GM23248 (cell line): ENCODE measurements around the gene PTK7. TPM values are rescaled to one million over a fixed set of nuclear protein-coding genes. Genes with fewer than 3 reads are reported as not detected.

Experiments
- DNase-seq: peaks from one replicate; pipeline ENCODE4 v3.0.0-alpha.2; 2015
- H2AFZ ChIP-seq: fragments of 200-600 bp; sonication (generic); 2 replicates; pipeline ENCODE4 v1.6.1; 2016; ENCODE audit warnings: antibody characterized with exemption
- H3F3A ChIP-seq: fragments of 200-600 bp; sonication (generic); 2 replicates; pipeline ENCODE4 v1.6.1; 2016; ENCODE audit warnings: mild to moderate bottlenecking, antibody characterized with exemption, mixed run types; ENCODE audit not compliant: insufficient read depth
- H3K27ac ChIP-seq: fragments of 200-600 bp; sonication (generic); 2 replicates; pipeline ENCODE4 v1.5.1; 2016; ENCODE audit warnings: mild to moderate bottlenecking
- H3K27me3 ChIP-seq: fragments of 200-600 bp; sonication (generic); replicated peaks from 2 replicates; pipeline ENCODE4 v1.6.1; 2016; ENCODE audit warnings: mild to moderate bottlenecking; ENCODE audit not compliant: insufficient read depth
- H3K36me3 ChIP-seq: fragments of 200-600 bp; sonication (generic); 2 replicates; pipeline ENCODE4 v1.6.1; 2016; ENCODE audit warnings: low read depth, mild to moderate bottlenecking
- H3K4me1 ChIP-seq: fragments of 200-600 bp; sonication (generic); 2 replicates; pipeline ENCODE4 v1.6.1; 2016; ENCODE audit warnings: mild to moderate bottlenecking; ENCODE audit not compliant: insufficient read depth
- H3K4me2 ChIP-seq: fragments of 200-600 bp; sonication (generic); one replicate; pipeline ENCODE4 v1.6.1; 2016; ENCODE audit warnings: mild to moderate bottlenecking; ENCODE audit not compliant: unreplicated experiment
- H3K4me3 ChIP-seq: fragments of 200-600 bp; sonication (generic); 2 replicates; pipeline ENCODE4 v1.5.1; 2016; ENCODE audit warnings: mild to moderate bottlenecking
- H3K79me2 ChIP-seq: fragments of 200-600 bp; sonication (generic); 2 replicates; pipeline ENCODE4 v1.6.1; 2016; ENCODE audit warnings: mild to moderate bottlenecking; ENCODE audit not compliant: insufficient read depth
- H3K9ac ChIP-seq: fragments of 200-600 bp; sonication (generic); 2 replicates; pipeline ENCODE4 v1.6.1; 2016; ENCODE audit warnings: mild to moderate bottlenecking
- H3K9me2 ChIP-seq: fragments of 200-600 bp; sonication (generic); 2 replicates; pipeline ENCODE4 v1.6.1; 2016; ENCODE audit warnings: mixed run types, mild to moderate bottlenecking, moderate library complexity; ENCODE audit not compliant: insufficient read depth
- H3K9me3 ChIP-seq: fragments of 200-600 bp; sonication (generic); one replicate; pipeline ENCODE4 v1.6.1; 2017; ENCODE audit warnings: low read depth
- H4K20me1 ChIP-seq: fragments of 200-600 bp; sonication (generic); 2 replicates; pipeline ENCODE4 v1.6.0; 2016; ENCODE audit not compliant: insufficient read depth
- EZH2 ChIP-seq: fragments of 200-600 bp; sonication (generic); IDR thresholded peaks from 2 replicates; pipeline ENCODE4 v1.6.1; 2018; ENCODE audit warnings: antibody characterized with exemption, mild to moderate bottlenecking; ENCODE audit not compliant: insufficient read depth, poor library complexity, severe bottlenecking
- EZH2phosphoT487 ChIP-seq: fragments of 200-600 bp; sonication (generic); IDR thresholded peaks from 2 replicates; pipeline ENCODE4 v1.6.1; 2018; ENCODE audit warnings: antibody characterized with exemption, moderate library complexity, mild to moderate bottlenecking, low read depth; ENCODE audit not compliant: insufficient read depth
- WGBS, 2 experiments: methylation state at CpG; one replicate each; pipeline ENCODE4 v1.1.6; 2015 to 2017; ENCODE audit warnings: low lambda C conversion rate in 2 of 2, low coverage in 1 of 2; ENCODE audit errors: missing lambda C conversion rate in 2 of 2; 5-methylcytosine and 5-hydroxymethylcytosine counted together
- in situ Hi-C: fragments of 300-500 bp; cut with MboI; formaldehyde crosslinking; loops from 2 replicates; pipeline ENCODE4 v1.15.0; 2020
- polyA plus RNA-seq: library from polyadenylated mRNA; unstranded; fragments of >200 nt; fragmentation: Nextera tagmentation; extraction: Ambion mirVana; gene quantifications from 2 replicates; pipeline ENCODE4 v1.2.1, GENCODE V29; 2016
- total RNA-seq: library from RNA; depleted of rRNA; stranded (reverse); fragments of >200 nt; shearing (Covaris generic); gene quantifications from 2 replicates; pipeline ENCODE4 v1.2.3, GENCODE V29; 2014

PTK7 gene
- total and polyA plus RNA-seq, 2 experiments from 2014 or later = 110 to 146 TPM

GRCh38 chr6:43181942-43182860 lies 106.1 kb downstream of the PTK7 start, which contains the start of gene CUL9:
TSS of gene CUL9 (plus strand) at chr6:43182196. CDS start at chr6:43184311, 2,115 bp downstream.
- H3K79me2 ChIP-seq = peaks cover 31% of the 10 kb centered on the region
- no peaks in the 10 kb centered on the region for H3K9me2 ChIP-seq
- H3K9ac ChIP-seq = peak within 1 kb of the TSS; percentile 80
- H3K27ac ChIP-seq = peak within 1 kb of the TSS; percentile 51
- H3F3A ChIP-seq = peaks cover 15% of the 10 kb centered on the region
- H3K36me3 ChIP-seq = peaks cover 8% of the 10 kb centered on the region; the same call in 1 of the 2 replicates
- 1 to 2% methylated on average over 43 of the region's 51 CpGs for WGBS, 2 experiments
- no peak for TF ChIP-seq EZH2phosphoT487
- no peak for TF ChIP-seq EZH2
- no peaks in the 10 kb centered on the region for H3K27me3 ChIP-seq
- in situ Hi-C loops = no loop called here
- H4K20me1 ChIP-seq = no peaks in the 10 kb centered on the region
- DNase-seq = peak; percentile 89
- H2AFZ ChIP-seq = peak within 1 kb of the TSS; percentile 67
- peaks cover 17% of the 10 kb centered on the region for H3K4me1 ChIP-seq
- H3K9me3 ChIP-seq = no peaks in the 10 kb centered on the region
- peak within 1 kb of the TSS; percentile 89 for H3K4me2 ChIP-seq
- H3K4me3 ChIP-seq = peak within 1 kb of the TSS; percentile 79

- Histone ChIP-seq H3K27ac (no peak overlapping the region), H3K79me2 (peaks cover 18% of the 10 kb centered on the region; the same call in 1 of the 2 replicates), H3K4me1 (peaks cover 17% of the 10 kb centered on the region), H3K9me2 (no peaks in the 10 kb centered on the region), H3K4me3 (peak overlapping the region; percentile 79), H3K27me3 (no peaks in the 10 kb centered on the region), H3K36me3 (peaks cover 9% of the 10 kb centered on the region; the same call in 1 of the 2 replicates), H3K9me3 (no peaks in the 10 kb centered on the region), H3K4me2 (peak overlapping the region; percentile 89), H2AFZ (no peak overlapping the region), H4K20me1 (no peaks in the 10 kb centered on the region), H3K9ac (peak overlapping the region; percentile 80), H3F3A (peaks cover 15% of the 10 kb centered on the region)
- WGBS, 2 experiments = 96 to 97% methylated on average over 4 of the region's 4 CpGs
- DNase-seq = no peak
- TF ChIP-seq EZH2phosphoT487 = no peak
- no peak for TF ChIP-seq EZH2
- in situ Hi-C loops = no loop called here
These were observed 107.3 kb downstream of the PTK7 start for GRCh38 chr6:43183441-43183840.

- no peak overlapping the region for H3K27ac ChIP-seq
- no peak for DNase-seq
These were observed 108.3 kb downstream of the PTK7 start for GRCh38 chr6:43184268-43184985.

GRCh38 chr6:43185391-43185985 lies 109.4 kb downstream of the PTK7 start:
- Histone ChIP-seq H4K20me1 (no peaks in the 10 kb centered on the region), H3K9me2 (no peaks in the 10 kb centered on the region), H3F3A (peaks cover 13% of the 10 kb centered on the region), H3K36me3 (peaks cover 9% of the 10 kb centered on the region; the same call in 1 of the 2 replicates), H3K4me2 (no peak overlapping the region), H2AFZ (no peak overlapping the region), H3K9me3 (no peaks in the 10 kb centered on the region), H3K4me3 (no peak overlapping the region), H3K27me3 (no peaks in the 10 kb centered on the region), H3K27ac (no peak overlapping the region), H3K79me2 (peaks cover 13% of the 10 kb centered on the region; the same call in 1 of the 2 replicates), H3K4me1 (peaks cover 17% of the 10 kb centered on the region), H3K9ac (no peak overlapping the region)
- WGBS, 2 experiments = 81% methylated on average over 5 of the region's 5 CpGs
- DNase-seq = no peak
- no peak for TF ChIP-seq EZH2
- TF ChIP-seq EZH2phosphoT487 = no peak
- in situ Hi-C loops = no loop called here

More at GRCh38 chr6:43184268-43184985, 108.3 kb downstream of the PTK7 start:
- H3F3A ChIP-seq = peaks cover 15% of the 10 kb centered on the region
- H3K4me2 ChIP-seq = no peak overlapping the region
- TF ChIP-seq EZH2 = no peak
- TF ChIP-seq EZH2phosphoT487 = no peak
- no peak overlapping the region for H3K9ac ChIP-seq
- peaks cover 13% of the 10 kb centered on the region; the same call in 1 of the 2 replicates for H3K79me2 ChIP-seq
- H3K9me2 ChIP-seq = no peaks in the 10 kb centered on the region
- H3K27me3 ChIP-seq = no peaks in the 10 kb centered on the region
- H4K20me1 ChIP-seq = no peaks in the 10 kb centered on the region
- in situ Hi-C loops = no loop called here
- WGBS, 2 experiments = 93 to 95% methylated on average over 21 of the region's 21 CpGs
- peaks cover 17% of the 10 kb centered on the region for H3K4me1 ChIP-seq
- no peaks in the 10 kb centered on the region for H3K9me3 ChIP-seq
- peaks cover 9% of the 10 kb centered on the region; the same call in 1 of the 2 replicates for H3K36me3 ChIP-seq
- no peak overlapping the region for H3K4me3 ChIP-seq
- no peak overlapping the region for H2AFZ ChIP-seq
